Frontal cortex (tissue), 4 donors: ENCODE measurements around the gene POU4F1. TPM values are rescaled to one million over a fixed set of nuclear protein-coding genes. Genes with fewer than 3 reads are reported as not detected.

Experiments
- DNase-seq, 2 donors: peaks; one replicate each; pipeline ENCODE4 v3.0.0; 2012; ENCODE audit warnings: low spot score in 2 of 2
- FAIRE-seq: peaks from 2 replicates; lab custom pipeline; 2012; peaks lifted over from hg19 to GRCh38; lab: Jason Lieb, UNC
- total RNA-seq: library from RNA; depleted of rRNA; stranded (reverse); fragments of >200 nt; gene quantifications from one replicate; pipeline ENCODE4 v1.2.3, GENCODE V29; 2014
- donor health status: control.
- donor health status: control.
- donor health status: control.

POU4F1 gene
- total RNA-seq, 1 donor from 2014 or later, result under 0.01 TPM

DNA sequence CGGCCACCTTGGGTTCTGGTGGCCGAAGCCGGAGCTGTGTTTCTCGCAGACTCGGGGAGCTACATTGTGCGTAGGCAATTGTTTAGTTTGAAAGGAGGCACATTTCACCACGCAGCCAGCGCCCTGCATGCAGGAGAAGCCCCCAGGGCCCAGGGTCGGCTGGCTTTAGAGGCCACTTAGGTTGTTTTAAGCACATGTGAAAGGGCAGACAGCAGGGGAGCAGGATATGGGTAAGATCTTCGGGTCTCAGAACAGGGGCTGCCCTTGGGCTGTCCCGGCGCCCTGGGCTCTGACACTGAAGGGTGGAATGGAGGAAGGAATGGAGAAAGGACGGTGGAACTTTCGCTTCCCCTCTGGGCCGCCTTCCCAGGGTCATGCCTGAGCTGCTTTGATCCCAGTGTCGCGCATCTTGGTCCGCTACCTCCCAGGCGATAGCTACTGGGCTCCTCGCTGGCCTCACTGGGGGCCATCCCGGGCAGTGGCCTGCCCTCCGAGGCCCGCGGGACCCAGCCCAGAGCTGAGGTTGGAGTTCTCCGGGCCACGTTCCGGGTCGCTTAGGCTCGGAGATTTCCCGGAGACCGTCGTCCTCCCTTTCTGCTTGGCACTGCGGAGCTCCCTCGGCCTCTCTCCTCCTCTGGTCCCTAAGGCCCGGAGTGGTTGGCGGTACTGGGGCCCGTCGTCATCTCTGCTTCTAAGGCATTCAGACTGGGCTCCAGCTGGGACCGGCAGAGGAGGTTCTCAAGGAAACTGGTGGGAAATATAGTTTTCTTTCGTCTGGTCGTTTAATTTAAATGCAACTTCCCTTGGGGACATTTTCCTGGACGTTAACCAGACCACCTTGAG lies 4.3 kb upstream of the POU4F1 start:
- FAIRE-seq (no peak), DNase-seq (peak in 1 of 2 donors; percentile 23)

DNA sequence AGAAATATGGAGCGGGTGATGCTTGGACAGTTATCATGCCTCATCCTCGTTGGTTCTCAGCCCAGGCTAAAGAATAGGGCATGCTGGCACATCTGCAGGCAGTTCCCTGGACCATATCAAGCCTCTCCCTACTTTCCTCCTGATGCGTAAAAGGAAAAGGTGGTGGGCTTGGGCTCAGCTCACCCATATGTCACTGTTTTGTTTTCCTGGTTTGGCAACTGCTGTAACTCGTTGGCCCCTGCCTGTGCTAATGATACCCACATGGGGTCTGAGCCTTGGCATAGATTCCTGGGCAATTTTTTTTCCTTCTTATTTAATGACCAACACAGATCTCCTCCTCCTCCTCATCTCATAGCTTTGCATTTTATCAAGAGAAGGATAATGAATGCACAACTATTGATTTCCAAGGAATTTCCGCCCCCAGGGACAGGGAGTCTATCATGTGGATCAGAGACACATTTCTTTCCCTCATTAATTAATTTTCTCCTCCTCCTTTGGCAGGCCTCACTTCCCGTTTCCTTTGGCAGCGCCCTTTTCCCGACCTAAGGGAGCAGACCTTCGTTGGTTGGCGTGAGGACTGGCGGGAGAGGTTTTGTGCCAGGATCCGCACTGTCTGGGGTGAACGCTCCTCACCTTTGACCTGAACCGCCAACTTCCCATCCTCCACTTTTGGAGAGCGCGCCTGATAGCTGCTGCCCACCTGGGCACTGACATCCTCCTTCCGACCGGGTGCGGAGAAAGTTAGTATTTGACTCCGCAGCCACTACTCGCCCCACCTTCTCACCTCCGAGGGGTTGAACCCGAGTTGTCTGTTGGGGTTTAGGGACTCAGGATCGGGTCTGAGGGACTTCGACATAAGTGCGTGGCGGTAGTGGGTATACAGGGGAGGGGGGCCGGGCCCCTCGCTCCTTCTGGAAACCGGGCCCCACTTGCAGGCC lies 3.4 kb upstream of the POU4F1 start:
- FAIRE-seq (no peak), DNase-seq (peak in 1 of 2 donors; percentile 24)

DNA sequence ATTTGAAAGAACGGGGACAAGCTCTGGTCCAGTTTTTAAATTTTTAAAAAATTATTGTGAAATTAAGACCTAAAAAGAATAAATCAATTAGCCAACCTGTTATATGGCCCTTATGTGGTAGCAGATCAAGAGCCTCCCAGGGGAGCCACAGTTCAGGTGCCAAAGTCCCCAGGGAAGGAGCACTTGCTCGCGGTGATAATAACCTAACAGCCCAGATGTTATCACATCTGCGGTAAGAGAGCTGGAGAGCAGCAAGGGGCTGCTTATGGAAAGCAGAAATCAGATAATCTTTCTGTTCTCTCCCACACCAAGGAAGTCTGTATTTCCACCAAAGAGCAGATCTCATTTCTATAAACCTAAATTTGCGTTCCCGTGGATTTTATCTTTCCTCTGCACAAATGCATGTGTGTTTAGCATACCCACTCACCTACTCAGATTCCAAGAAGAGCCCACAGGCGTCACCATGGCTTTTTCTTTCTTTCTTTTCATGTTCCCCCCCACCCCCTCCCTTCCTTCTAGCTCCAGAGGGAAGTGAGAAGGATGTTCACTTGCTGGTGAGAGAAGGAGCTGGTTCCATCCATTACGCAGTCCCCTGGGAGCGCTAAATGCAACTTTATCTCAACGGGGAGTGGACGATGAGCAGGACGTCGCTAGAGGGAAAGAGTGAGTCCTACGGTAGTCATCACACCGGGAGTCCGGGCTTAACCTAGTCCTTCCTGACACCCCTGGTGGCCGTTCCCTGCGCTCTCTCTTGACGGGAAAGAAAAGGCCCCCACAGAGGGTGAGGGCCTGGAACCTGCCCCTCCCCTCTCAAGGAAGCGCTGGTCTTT lies 1.6 kb upstream of the POU4F1 start:
- no peak for FAIRE-seq
- peak in 1 of 2 donors; percentile 20 for DNase-seq

DNA sequence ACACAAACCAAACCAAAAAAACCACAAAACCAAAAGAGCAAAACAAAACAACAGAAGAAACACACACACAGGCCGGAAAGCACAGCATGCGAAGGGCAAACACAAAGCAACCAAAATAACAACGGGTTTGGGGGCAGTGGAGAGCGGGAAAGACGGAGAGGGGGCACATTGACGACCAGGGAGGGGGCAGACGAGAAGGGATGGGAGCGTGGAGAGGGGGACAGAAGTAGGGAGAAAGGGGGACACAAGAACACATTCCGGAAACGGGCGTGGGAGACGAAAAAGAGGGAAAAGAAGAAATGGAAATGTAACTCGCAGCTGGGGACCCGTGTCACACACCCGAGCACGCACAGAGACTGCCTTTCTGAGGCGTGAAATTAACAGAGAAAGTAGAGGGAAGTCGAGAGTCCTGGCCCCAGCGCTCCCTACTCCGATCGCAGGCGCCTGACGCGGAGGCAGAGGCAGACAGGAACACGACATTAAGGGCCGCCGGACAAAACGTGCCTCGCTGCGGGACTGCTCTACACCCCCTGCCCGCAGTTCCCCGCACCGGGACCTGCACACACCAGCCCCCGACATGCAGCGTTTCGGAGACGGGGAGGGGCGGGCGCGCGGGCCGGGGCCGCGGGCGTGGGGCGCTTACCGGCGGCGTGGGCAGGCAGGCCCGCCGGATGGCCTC lies 652 bp downstream of the POU4F1 start:
- no peak for FAIRE-seq

DNA sequence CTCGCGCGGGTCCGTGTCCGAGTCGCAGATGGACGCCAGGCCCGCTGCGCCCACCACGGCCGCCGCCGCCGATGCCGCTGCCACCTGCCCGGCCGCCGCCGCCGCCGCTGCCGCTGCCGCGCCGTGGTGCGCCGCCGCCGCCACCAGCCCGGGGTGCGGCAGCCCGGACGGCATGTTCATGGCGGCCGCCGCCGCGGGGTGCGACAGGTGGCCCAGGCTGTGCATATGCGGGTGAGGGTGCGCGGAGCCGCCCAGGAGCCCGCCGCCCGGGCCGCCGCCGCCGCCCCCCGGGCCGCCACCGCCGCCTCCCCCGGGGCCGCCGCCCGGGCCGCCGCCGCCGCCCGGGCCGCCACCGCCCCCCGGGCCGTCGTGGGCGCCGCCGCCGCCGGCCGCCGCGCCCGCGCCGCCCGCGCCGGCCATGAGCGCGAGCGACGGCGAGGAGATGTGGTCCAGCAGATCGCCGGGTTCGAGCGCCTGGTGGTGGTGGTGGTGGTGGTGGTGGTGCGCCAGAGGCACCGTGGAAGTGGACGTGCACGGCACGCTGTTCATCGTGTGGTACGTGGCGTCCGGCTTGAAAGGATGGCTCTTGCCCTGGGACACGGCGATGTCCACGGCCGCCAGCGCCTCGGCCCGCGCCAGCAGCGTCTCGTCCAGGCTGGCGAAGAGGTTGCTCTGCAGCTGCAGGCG lies 1.3 kb downstream of the POU4F1 start:
- FAIRE-seq, result no peak
- peak in 1 of 2 donors; percentile 42 for DNase-seq

More for the DNA sequence above, 652 bp downstream of the POU4F1 start:
- peak in 1 of 2 donors; percentile 55 for DNase-seq

DNA sequence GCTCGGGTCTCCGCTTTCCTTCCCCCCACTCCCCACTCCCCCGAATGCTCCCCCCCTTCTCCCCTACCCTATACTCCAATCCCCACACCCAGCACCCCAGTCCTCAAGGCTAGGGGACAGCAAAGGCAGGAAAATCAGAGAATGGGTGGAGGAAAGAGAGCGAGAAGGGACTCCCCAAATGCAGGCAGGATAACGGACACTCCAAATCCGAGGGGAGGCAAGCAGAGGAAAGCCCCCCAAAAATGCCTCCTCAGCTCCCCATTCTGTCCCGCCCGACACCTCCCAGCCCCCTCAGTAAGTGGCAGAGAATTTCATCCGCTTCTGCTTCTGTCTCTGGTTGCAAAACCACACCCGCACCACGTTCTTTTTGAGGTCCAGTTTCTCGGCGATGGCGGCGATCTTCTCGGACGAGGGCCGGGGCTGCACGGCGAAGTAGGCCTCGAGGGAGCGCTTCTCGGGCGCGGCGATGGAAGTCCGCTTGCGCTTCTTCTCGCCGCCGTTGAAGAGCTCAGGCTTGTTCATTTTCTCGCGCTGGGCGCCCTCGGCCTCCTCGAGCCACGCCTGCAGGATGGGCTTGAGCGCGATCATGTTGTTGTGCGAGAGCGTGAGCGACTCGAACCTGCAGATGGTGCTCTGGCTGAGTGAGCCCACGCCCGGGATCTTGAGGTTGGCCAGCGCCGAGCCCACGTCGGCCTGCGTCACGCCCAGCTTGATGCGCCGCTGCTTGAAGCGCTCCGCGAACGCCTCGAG lies 2.1 kb downstream of the POU4F1 start:
- DNase-seq (peak in 1 of 2 donors; percentile 34), FAIRE-seq (no peak)

DNA sequence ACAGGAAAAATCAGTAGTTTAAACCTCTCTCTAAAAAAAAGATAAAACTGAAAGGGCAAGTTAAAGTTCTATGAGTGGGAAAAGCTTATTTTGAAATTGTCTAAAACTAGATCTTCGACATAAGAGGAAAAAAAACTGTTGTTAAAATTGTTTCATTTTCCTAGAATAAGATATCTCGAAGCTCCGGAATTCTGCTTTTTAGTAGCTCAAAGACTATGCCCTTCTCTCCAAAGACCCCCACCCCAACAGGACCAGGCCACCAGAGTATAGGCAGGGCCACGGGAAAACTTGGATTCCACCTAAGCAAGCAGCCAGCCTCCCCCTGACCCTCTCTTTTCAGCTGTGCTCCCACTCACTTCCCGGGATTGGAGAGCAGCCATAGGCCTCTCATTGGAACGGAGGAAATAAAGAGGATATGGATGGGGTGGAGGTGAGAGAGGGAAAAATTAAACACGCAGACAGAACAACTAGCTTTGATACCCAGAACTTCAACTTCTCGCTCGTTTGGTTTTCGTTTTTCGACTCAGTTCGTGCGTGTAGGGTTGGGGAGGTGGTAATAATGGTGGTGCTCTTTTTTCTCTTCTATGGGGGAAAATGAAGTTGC lies 3.0 kb downstream of the POU4F1 start:
- FAIRE-seq, result no peak
- DNase-seq, result peak in 1 of 2 donors; percentile 20

DNA sequence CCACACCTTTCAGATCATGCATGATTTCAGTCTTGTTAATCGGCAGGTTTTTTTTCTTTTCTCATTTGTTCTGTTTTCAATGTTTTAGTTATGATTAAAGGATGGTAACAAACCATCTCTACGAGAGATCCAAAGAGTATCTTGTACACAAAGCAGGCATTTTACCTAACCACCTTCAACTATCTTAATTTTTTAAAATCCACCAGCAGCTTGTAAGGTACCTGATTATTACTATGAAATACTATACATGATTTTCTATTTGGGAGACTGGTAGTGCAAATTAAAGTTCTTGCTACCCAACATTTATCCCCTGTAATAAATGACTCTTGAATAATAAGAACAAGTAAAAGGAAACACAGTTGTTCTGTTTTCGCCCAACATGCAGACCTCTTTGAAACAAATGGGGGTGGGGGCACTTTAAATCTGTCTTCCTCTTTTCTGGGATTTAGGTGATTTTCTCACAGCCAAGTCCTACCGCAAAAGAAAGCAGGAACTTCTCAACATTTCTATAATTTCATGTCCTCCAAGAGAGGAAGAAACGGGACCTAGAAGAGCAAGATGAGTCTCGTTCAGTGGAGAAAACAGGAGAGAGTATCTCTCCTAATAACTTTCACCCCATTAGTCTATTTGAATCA lies 3.6 kb downstream of the POU4F1 start:
- no peak for FAIRE-seq
- no peak for DNase-seq

DNA sequence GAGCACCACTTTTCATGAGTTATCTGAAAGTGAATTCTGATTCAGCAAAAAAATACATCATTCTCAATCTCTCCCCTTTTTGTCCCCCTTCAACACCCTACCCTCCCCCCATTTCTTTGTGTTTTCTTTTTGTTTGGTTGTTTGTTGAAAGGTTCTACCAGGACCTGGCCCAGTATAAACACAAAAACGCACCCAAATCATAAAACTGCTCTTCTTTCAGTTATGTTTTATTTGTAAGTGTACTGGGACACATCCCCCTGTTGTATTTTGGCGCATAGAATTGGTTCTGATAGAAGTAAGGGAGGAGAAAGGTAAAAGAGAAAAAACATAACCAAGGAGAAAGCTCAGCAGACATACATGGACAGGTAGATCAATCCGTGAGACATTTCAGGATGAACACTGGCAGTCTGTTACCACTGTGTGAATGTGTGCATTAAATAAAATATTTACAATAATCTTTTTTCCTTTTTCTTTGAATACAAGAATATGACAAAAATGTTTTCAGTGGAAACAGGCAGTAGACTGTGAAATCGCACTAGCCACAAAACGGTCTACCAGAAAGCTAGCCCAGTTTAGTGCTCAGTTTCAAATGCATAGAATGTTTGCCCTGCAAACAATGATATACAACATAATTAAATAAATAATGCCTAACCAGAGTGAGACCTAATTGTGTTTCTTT lies 4.2 kb downstream of the POU4F1 start:
- FAIRE-seq (no peak), DNase-seq (no peak)

DNA sequence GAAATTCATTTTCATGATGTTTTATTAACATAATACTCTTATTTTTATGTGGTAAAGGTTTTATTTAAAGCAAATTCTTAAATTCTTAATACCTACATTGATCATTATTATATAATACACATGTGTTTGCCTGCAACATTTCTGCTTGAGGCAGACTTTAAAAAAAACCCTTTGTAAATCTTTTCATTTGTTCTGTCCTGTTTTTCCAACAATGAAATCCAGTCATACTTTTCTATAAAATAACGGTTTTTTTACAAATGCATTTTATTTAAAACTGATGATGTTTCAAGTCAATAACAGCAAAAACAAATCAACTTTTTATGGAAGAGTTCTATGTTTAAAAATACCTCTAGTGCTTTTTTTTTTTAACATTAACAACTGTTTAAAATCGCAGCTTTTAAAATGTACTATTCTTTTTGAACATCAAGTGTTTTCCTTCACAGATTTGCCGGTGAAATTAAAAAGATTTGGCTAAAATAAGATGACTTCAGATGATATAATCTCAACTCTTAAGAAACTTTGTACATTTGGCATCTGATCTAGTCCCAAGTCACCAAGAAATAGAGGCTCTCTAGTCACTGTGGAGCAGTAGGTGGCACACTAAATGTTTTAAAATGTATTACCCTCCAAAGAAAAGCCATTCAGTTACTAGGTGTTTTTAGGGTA lies 5.1 kb downstream of the POU4F1 start:
- no peak for DNase-seq
- FAIRE-seq, result no peak

DNA sequence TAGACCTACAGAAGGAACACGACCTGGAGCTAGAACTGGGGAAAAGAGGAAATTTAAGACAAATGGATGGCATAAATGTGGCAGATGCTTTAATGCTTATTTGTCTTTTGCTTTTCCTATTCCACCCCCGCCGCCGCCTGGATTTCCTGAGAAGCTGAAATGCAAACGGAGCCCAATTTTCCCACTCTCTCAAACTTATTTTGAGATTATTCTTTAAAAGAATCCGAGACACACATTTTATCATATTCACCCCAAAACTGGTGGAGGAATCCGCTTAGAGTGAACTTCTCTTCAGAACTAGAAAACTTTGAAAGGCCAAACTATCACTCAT lies 5.8 kb downstream of the POU4F1 start:
- peak in 1 of 2 donors; percentile 24 for DNase-seq

DNA sequence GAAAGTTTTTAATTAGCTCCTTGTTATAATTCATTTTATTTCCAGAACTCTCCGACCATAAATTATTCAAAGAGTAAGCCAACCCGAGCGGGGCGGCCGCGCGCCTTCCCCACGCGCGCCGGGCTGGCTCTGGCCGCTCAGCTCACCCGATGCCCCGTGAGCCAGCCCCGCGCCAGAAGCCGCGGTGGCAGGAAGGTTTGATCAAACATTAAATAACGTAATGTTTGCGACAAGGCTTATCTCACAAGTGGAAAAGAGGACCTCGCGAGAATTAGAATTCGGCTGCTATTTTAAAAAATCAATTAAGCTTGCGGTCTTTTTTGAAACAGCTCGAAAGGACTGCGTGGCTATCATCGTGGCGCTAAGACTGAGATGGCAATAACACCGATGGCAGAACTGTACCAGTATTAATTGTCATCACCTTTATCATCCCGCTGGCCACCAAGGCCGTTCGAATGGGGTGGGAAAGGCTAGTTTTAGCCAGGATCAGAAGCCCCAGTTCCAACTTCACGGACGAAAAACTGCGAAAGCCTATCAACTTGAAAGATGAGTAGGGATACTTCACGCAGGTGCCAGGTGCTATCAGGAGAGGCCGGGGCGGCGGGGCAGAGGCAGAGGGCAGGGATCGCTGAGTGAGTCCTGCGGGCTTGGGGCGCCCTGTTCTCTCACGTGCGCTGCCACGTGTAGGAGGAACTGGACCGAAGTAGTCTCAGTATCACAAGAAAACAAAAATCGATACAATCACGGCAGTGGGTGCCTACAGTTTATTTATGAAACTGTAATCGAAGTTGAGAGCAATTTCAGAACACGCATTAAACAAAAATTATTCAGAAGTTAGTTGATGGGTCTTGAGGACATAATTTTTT lies 6.4 kb downstream of the POU4F1 start:
- no peak for FAIRE-seq

More for the DNA sequence above, 5.8 kb downstream of the POU4F1 start:
- no peak for FAIRE-seq

DNA sequence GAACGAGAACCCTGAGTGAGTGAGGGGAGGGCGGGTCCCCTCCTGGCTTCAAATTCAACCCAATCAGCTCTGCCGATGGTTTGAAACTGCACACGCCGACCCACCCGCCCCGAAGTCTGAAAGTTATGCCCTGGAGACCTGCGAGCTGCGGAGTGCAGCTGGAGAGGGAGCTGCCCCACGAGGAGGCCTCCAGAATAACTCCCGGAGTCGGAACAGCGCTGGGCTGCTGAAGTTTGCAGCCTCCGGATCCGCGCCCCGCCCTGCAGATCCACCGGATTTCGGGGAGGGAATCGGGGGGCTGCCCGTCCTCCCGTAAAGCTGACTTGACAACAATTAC lies 7.0 kb downstream of the POU4F1 start:
- FAIRE-seq (no peak), DNase-seq (peak in 1 of 2 donors; percentile 44)

More for the DNA sequence above, 6.4 kb downstream of the POU4F1 start:
- DNase-seq, result peak in 1 of 2 donors; percentile 26

DNA sequence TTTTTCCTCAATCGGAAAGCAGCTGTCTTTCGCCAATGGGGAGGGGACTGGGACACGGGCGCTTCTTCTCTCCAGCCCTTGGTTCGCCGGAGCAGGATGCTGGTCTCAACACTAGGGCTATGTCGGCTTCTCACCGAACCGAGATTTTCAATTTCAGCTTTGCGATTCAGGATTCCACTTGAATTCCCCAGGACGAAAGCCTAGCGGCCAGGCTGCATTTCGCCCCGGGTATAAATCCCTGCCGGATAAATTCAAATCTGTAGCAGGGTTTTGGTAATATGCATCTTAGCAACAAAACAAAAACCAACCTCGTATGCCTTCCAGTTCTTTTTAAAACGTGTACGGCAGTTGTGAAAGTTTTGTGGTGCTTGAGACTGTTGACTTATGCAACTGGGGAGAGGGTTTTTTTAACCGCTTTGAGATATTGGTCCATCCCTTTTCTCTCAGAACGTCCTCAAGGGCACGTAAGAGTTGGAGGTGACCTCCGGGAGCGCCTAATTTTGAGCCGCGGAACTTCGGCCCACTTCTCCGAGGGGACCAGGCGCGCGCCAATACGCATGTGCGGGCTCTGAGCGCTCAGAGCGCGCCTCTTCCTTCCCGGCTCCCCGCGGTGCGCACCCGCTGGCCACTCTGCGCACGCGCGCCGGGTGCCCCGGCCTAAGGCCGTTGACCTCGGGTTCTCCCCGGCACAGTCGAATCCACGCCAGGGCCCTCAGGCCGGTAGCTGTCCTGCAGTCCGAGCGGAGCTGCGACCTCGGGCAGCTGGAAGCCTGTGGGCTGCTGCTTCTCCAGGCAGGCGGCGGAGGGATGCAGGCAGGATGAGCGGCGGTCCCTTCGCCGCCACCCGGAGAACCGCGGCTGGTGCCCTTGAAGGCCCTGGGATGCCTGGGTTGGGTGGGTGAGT lies 7.6 kb downstream of the POU4F1 start:
- DNase-seq, result no peak
- no peak for FAIRE-seq
